ENCODE results near the gene RBFA. TPM values are rescaled to one million over a fixed set of nuclear protein-coding genes. Genes with fewer than 3 reads are reported as not detected.

RBFA gene
- total RNA-seq, 2 experiments from 2014 or later = 44.3 to 47.3 TPM

GRCh38 chr18:80065705-80066104 is 31.5 kb downstream of the RBFA start:
- CTCF ChIA-PET = no interaction called here

GRCh38 chr18:80067321-80067720 is 33.1 kb downstream of the RBFA start:
- ChIA-PET POLR2A (no interaction called here), CTCF (no interaction called here)

More at GRCh38 chr18:80065705-80066104, 31.5 kb downstream of the RBFA start:
- POLR2A ChIA-PET = no interaction called here

DNA sequence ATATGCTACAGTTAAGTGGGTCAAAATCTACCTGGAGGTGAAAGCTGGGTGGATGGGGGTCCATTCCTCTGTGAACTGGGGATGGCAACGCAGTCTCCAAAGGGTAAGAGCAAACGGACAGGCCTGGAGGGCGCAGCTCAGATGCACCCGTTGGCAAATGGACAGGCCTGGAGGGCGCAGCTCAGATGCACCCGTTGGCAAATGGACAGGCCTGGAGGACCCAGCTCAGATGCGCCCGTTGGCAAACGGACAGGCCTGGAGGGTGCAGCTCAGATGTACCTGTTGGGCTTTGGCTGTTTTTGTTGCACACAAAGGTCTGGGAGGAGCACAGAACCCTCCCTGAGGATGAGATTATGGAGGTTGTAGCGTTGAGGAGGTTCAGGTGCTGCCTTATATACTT is 33.7 kb downstream of the RBFA start:
- POLR2A ChIA-PET = no interaction called here
- CTCF ChIA-PET = no interaction called here

- ChIA-PET CTCF (interaction anchor here (0.6 kb wide), 1 partner anchor 20 kb away, joined by 3 read pairs; no protein-coding TSS in a partner anchor), POLR2A (no interaction called here)
Observed at GRCh38 chr18:80068571-80069272, 34.5 kb downstream of the RBFA start.

GRCh38 chr18:80070825-80071224 is 36.6 kb downstream of the RBFA start:
- CTCF ChIA-PET = no interaction called here

GRCh38 chr18:80074183-80074582 is 39.9 kb downstream of the RBFA start:
- CTCF ChIA-PET = no interaction called here
- POLR2A ChIA-PET = no interaction called here

More at GRCh38 chr18:80070825-80071224, 36.6 kb downstream of the RBFA start:
- POLR2A ChIA-PET = no interaction called here

DNA sequence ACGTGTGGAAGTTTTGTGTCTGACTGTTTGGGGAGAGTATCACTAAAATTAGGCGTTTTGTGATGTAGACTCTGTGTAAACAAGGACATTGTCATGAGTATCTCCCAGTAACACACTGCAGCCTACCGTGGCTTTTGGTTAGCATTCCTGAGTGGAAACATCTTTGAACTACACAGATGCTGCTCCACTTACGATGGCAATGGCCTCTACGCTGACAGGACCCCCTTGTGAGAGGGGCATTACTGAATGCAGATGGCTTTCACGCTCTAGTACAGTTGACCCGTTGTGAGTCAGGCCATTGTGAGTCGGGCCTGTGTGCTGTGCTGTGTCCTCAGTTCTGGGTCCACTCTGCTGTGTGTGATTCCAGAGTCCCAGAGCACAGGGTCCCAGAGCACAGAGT is 40.5 kb downstream of the RBFA start:
- CTCF ChIA-PET = no interaction called here
- POLR2A ChIA-PET = no interaction called here

DNA sequence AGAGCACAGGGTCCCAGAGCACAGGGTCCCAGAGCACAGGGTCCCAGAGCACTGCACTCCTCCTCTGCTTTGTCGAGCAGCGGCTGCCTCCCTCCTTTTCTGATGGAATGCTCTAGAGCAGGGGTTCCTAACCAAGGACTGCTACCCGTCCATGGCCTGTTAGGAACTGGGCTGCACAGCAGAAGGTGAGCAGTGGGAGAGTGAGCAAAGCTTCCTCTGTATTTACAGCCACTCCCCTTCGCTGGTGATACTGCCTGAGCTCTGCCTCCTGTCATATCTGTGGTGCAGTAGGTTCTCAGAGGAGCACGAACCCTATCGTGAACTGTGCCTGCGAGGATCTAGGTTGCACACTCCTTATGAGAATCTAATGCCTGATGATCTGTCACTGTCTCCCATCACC is 41.7 kb downstream of the RBFA start:
- ChIA-PET POLR2A (no interaction called here), CTCF (no interaction called here)

GRCh38 chr18:80076379-80076778 is 42.1 kb downstream of the RBFA start:
- CTCF ChIA-PET = no interaction called here
- POLR2A ChIA-PET = no interaction called here

DNA sequence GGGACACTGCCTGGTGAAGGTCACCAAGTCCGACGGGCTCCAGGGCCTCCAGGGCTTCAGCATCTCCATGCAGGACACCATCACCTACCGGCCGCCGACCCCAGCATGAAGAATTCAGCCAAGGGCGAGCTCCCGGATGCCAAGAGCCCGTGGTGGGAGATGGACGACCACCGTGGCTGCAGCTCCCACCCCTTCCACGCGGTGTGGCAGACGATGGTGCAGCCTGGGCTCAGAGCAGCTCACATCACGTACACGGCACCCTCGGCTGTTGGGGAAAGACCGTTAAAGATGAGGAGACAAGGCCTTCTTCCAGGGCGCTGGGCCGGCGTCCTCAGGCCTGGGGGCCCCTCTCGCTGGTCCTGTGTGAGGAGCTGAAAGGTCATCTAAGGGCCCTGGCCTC is 43.6 kb downstream of the RBFA start:
- ChIA-PET POLR2A (no interaction called here), CTCF (no interaction called here)

Other genes starting within 250 kb of the RBFA start
- not detected for gene KCNG2, start 236.5 kb upstream of the RBFA start, total RNA-seq
- 10 to 100 TPM; 29.2 to 30.7 TPM for gene SLC66A2, start 82.8 kb upstream of the RBFA start, total RNA-seq
- 1 to 10 TPM; 1.8 to 2.1 TPM for gene HSBP1L1, start 69.8 kb upstream of the RBFA start, total RNA-seq
- gene TXNL4A, start 45.9 kb upstream of the RBFA start, total RNA-seq = 100 to 1,000 TPM; 208 to 210 TPM
- 10 to 100 TPM; 22.2 to 22.7 TPM for gene ADNP2, start 74.8 kb downstream of the RBFA start, total RNA-seq
- gene PARD6G, start 213.1 kb downstream of the RBFA start, total RNA-seq = under 1 TPM; 0.38 to 0.72 TPM

Measured in activated CD8-positive, alpha-beta memory T cell treated with anti-CD3 and anti-CD28 coated beads for 36 hours (primary cell).